GM12878 (cell line): ENCODE measurements around the gene DPY19L3.

ENCODE experiments used
- POLR2AphosphoS5 ChIP-seq: IDR thresholded peaks from 2 replicates; pipeline ENCODE4 v1.6.1; 2011; ENCODE audit warnings: mild to moderate bottlenecking, low read length, inconsistent platforms
- RAD51 ChIP-seq: fragments of 450-650 bp; IDR thresholded peaks from 2 replicates; pipeline ENCODE4 v1.6.1; 2016; ENCODE audit warnings: moderate library complexity, mild to moderate bottlenecking, inconsistent platforms
- TF ChIP-seq, protein P1 (sequence below), 3 experiments: IDR thresholded peaks in 2 of 3; conservative IDR thresholded peaks in 1 of 3; 2 replicates each; pipeline ENCODE4 v1.5.1; 2011; ENCODE audit warnings: low read depth in 3 of 3, low read length in 3 of 3, mild to moderate bottlenecking in 3 of 3, control low read depth in 2 of 3, moderate library complexity in 2 of 3, inconsistent platforms in 1 of 3, mixed read lengths in 1 of 3; ENCODE audit not compliant: control insufficient read depth in 2 of 3, insufficient read depth in 1 of 3; ENCODE audit errors: extremely low read depth in 1 of 3

DNA sequence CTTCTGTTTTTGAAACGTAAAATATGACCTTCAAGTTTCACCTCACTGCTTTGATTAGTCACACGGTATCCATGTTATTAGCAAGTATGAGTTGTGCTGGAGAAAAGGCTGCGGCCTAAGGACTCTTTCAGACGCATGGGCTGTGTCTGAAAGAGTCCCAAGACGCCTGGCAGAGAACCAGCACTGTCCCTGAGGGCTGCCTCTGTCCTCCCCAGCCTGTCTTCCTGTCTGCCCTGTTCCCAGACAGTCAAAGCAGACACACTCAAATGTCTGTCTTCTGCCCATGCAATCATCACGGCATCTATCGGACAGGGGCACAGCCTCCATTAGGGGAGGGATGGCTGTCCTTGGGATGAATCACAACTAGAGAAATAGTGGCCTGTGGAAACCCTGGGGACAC lies 65.5 kb downstream of the DPY19L3 start:
- TF ChIP-seq RAD51 (no peak), POLR2AphosphoS5 (no peak)
- TF ChIP-seq, protein P1, sequence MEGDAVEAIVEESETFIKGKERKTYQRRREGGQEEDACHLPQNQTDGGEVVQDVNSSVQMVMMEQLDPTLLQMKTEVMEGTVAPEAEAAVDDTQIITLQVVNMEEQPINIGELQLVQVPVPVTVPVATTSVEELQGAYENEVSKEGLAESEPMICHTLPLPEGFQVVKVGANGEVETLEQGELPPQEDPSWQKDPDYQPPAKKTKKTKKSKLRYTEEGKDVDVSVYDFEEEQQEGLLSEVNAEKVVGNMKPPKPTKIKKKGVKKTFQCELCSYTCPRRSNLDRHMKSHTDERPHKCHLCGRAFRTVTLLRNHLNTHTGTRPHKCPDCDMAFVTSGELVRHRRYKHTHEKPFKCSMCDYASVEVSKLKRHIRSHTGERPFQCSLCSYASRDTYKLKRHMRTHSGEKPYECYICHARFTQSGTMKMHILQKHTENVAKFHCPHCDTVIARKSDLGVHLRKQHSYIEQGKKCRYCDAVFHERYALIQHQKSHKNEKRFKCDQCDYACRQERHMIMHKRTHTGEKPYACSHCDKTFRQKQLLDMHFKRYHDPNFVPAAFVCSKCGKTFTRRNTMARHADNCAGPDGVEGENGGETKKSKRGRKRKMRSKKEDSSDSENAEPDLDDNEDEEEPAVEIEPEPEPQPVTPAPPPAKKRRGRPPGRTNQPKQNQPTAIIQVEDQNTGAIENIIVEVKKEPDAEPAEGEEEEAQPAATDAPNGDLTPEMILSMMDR (IDR thresholded peaks at IDR 0.05 in 2 of 3, conservative IDR thresholded peaks at IDR 0.05 in 1 of 3; ENCODE audit: control insufficient read depth in 2 of 3, extremely low read depth in 1 of 3, insufficient read depth in 1 of 3, low read depth in 3 of 3, low read length in 3 of 3) = no peak
